HG03575 (cell line): ENCODE data around the gene LTO1.

Experiments used
- ATAC-seq: cut with Tn5 transposase; IDR thresholded peaks from one replicate; pipeline ENCODE4 v1.9.1; 2021; ENCODE audit not compliant: unreplicated experiment, insufficient number of reproducible peaks, low FRiP score; ENCODE audit errors: extremely low read depth

LTO1 gene

GRCh38 chr11:69674886-69675714, at the start of gene LTO1:
Gene LTO1 (minus strand): TSS chr11:69675353. CDS start chr11:69675239, 114 bp downstream.
- no peak for ATAC-seq

DNA sequence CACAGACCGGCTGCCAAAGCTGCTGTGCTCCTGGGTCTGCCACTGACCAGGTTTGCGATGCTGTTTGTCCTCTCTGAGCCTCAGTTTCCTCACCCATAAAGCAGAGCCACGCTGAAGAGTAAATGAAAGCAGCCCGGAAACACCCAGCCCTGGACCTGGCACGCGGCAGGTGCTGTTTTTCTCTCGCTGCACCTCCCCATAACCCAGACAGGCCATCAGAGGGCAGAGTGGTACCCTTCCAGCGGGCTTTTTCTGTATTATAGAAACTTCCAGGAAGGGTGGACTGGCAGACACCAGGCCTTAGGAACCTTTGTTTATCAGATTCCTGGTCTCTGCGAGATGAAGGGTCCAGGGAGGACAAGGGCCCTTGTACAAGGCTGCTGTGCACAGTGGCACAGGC, 46.6 kb upstream of the LTO1 start:
- ATAC-seq, result no peak

GRCh38 chr11:69721106-69721505, 46.0 kb upstream of the LTO1 start:
- ATAC-seq, result no peak

DNA sequence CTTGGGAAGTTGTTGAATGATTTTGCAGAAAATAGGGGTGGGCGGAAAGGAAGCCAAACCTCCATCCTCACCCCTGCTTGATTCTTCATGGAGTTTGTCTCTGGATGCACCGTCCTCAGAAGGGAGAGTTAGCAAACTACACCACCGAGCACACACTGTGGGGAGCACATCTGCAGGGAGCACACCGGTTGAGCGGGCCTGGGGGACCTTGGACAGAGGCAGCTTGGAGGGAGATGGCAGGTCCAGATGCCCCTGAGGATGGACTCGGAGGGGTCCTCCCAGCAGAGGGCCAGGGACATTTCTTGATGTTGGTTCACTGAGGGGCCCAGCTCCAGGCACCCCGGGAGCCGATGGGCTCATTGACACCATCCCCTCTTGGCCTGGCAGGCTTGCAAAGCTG, 43.8 kb upstream of the LTO1 start:
- ATAC-seq, result no peak

DNA sequence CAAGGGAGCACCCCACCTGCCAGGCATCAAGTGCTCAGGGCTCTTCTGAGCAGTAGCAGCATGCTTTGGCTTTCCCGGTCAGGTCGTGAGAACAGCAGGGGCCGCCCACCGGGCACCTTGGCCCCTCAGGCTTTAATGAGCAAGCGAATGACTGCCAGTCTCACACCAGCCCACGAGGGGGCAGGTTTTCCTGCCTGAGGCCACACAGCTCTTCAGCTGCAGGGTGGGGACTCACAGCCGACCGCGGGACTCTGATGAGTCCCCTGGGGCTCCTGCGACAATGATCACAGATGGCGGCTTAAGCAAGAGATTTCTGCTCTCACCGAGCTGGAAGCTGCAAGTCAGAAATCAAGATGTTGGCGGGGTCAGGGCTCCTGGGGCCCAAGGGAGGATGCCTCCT, 43.0 kb upstream of the LTO1 start:
- no peak for ATAC-seq

DNA sequence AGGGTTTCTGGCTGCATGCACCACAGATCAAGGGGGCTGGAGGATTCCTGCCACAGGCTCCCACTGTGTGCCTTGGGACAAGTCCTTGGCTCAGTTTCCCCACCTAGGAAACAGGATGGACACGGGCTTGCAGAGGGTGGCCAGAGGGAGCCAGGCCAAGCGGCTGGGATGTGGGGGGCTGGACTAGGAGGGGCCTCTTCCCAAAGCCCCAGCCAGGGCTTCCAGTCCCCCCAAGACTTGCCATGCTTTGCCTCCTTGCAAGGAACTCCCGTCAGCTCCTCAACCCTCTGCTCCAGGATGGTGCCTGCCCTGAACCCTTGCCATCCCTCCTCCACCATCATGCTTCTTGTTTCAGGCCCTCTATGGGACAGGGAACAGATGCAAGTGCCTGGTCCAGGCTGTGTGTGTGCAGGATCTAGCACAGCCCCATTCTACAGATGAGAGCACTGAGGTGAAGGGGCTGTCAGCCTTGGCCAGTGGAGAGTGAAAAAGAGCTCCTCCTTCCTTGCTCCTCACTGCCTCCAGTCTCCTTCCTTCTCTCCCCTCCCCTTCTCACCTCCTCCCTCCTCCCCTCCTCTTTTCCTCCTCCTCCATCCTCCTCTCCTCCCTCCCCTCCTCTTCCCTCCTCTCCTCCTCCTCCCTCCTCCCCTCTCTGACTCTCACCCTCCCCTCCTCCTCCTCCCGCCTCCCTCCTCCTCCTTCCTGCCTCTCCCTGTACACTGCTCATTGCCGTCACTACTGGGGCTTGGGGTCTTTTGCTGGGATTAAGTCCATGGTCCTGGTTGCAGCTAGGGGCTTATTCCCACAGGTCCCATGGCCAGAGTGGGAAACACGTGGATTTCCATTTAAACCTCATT, 42.0 kb upstream of the LTO1 start:
- ATAC-seq, result no peak

- no peak for ATAC-seq
Observed at GRCh38 chr11:69716099-69716498, 40.9 kb upstream of the LTO1 start.

DNA sequence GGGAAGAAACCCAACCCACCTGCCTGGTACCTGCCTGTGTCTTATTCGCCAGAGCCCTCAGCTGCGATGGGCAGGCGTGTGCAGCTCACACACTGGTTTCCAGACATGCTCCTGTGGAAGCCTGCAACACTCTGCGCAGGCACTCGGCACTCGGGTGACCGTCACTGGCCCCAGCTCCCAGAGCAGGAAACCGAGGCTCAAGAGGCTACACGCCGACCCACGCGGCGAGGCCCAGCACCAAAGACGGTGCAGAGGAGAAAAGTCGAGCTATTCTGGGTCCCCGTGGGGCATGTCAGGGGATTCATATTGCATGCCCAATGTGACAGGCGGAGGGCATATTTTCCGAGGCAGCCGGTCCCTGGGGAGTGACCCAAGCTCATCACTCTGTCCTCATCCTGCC, 40.3 kb upstream of the LTO1 start:
- ATAC-seq, result no peak

DNA sequence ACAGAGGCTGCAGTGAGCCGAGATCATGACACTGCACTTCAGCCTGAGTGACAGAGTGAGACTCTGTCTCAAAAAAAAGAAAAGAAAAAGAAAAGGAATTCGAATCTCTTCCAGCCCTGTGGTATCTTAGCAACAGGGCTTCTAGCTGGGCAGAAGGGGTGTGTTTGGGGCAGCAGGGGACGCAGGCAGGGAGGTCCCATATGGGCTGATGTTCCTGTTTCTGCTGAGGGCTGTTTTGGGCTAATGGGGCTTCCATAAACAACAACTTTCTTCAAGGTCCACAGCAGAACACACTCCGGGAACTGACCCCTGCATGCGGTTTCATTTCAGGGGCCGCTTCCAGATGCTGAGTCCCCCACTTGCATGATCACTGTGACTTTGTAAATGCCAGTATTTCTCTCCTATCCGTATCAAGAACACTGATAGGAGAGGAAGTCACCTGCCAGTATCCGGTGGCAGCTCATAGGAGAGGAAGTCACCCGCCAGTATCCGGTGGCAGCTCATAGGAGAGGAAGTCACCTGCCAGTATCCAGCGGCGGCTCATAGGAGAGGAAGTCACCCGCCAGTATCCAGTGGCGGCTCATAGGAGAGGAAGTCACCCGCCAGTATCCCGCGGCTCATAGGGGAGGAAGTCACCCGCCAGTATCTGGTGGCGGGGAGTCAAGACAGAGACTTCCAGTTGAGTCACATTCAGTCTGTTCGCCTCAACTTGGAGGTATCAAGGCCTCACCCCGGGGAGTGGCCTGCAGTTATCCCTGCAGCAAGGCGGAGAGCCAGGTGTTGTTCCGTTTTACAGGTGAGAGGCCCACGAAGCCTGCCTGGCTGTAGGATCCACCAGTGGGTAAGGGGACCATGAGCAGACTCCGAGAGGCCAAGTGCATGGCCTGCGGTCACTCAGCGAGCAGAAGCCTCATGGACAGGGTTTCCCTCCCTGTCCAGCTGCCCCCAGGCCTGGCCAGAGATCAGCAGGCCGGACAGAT, 37.0 kb upstream of the LTO1 start:
- ATAC-seq, result no peak

DNA sequence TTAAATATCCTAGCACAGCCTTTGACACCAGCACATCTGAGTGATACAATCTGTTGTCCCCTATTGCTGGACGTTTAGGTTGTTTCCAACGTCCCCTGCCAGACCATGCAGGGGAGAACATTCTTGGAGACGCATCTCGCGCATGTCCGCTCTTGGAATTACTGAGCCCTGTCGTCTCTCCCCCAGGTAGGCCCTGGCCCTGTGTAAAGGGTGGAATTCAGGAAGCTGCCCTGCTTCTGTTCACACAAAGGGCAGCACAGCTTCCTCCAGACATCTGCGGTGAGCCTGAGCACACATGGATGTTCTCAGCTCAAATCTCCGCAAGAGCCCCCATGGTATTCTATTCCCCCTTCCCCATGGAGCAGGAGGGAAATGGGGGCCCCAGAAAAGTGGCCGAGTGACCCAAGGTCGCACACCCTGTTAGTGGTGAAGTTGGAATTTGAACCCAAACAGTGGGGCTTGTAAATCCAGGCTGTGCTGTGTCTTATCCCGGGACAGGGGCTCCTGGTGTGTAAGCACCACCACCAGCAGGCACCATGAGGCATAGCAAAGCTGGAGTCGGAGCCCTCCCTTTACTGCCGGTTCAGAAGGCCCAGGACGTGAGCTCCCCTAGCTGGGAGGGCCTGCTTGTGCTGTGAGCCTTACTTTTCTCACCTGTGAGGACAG, 33.7 kb upstream of the LTO1 start:
- no peak for ATAC-seq

GRCh38 chr11:69707176-69707575, 32.0 kb upstream of the LTO1 start:
- no peak for ATAC-seq

DNA sequence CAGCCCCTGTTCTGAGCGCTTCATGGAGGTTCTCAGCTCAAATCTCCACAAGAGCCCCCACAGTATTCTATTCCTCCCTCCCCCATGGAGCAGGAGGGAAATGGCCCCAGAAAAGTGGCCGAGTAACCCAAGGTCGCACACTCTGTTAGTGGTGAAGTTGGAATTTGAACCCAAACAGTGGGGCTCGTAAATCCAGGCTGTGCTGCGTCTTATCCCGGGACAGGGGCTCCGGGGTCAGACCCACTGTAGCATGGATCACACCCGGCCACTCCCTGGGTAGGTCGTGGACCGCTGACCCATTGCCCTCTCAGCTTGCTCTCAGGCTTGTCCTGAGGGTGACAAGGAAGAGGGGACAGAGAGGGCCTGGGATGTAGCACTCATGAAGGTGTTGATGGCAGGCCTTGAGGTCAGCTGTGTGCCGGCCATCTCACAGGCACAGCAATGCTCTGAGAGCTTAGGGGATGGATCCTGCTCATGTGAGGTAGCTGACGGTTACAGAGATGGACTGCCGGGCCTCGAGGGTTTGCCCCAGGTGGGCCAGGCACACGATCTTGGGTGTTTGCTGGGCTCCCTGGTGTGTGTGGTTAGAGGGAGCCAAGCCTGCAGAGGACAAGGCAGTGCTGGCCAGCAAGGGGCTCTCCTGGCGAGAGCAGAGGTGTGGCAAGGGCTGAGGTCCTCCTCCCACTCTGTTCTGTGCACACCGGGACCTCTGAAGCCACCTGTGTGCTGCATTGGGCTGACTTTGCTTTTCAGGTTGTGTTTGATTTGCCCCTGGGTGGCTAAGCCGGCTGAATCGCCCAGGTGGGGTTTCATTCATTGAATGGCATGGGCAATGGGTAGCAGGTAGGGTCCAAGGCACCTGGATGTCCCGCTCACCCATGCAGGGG, 31.0 kb upstream of the LTO1 start:
- no peak for ATAC-seq

GRCh38 chr11:69705351-69705811, 30.2 kb upstream of the LTO1 start:
- no peak for ATAC-seq

GRCh38 chr11:69704508-69705253, 29.5 kb upstream of the LTO1 start:
- no peak for ATAC-seq

DNA sequence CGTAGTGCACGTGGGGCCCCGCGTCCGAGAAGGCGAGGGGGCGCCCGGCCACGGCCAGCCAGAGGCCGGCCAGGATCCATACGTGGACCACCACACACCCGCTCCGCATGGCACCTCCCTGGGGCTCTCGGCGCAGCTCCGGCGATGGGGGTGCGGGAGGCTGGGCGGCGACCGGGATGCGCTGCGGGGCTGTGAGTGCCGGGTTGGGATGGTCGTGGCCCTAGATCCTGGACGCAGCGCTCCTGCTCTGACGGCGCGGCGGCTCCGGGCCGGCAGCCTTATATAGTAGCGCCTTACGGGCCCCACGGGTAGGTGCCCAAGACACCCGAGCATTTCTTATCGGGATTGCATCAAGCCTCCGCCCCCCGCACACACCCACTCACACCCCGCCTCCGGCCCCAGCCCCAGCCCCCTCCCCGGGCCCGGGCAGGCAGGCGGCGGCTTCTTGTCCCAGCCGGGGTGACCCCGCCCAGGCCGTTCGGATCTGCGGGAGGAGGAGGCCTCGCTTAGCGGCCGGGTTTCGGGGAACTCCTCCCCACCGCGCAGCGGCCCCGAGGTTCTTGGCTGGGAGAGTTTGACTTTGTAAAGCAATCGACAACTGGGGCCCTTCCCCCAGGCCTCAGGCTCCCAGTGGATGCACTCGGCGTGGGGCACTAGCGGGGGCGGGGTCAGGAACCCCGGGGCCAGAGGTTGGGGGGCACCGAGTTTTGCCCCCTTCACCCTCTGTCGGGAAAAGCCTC, 28.8 kb upstream of the LTO1 start, which contains the start of gene FGF19:
Gene FGF19 (minus strand): TSS at position 255 of the 740 bp plus-strand sequence. CDS start 146 bp downstream, at position 109.
- ATAC-seq, result no peak

DNA sequence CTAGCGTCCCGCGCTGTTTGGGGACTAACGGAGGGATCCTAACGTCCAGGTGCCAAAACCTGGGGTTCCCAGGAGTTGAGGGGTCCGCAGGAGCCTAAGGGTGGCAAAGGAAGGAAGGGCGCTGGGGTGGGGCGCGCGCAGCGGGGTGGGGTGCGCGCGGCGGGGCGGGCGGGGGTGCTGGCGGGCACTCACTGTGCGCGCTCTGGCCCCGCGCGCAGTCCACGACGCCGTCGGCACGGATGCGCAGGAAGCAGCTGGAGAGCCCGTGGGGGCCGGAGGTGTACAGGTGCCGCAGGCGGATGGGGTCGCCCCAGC, 28.3 kb upstream of the LTO1 start:
- no peak for ATAC-seq
